K562 (cell line): Measurements from ENCODE around the gene RBM4B. TPM values are rescaled to one million over a fixed set of nuclear protein-coding genes. Genes with fewer than 3 reads are reported as not detected.

ENCODE experiments used
- ATAC-seq: fragments of 200-7000 bp; cut with Tn5 transposase; 3 replicates; pipeline ENCODE4 v1.9.1; 2020; ENCODE audit warnings: moderate library complexity
- BruUV-seq: library from RNA; stranded (reverse); fragments of 400-500 nt; replicated peaks from 2 replicates; lab custom pipeline; 2021; lab: Mats Ljungman, UMichigan
- CTCF ChIA-PET: fragments of 300-600 bp; formaldehyde crosslinking; extraction: SDS; loops from one replicate; lab custom pipeline; 2021; ENCODE audit warnings: low intra/inter-chr PET ratio; lab: Yijun Ruan, JAX
- POLR2A ChIA-PET: fragments of 300-600, 350-650 bp; sonication (Branson Sonifier 250); formaldehyde crosslinking; extraction: SDS; loops from one replicate; lab custom pipeline; 2021; ENCODE audit warnings: antibody characterized with exemption, inconsistent platforms; lab: Yijun Ruan, JAX
- DNase-seq, 4 experiments: peaks; one replicate each; pipeline versions ENCODE4 v3.0.0 to v3.0.0-alpha.2; 2011 to 2018; ENCODE audit warnings: low spot score in 3 of 4, mixed read lengths in 3 of 4; ENCODE audit errors: extremely low read depth in 1 of 4
- FAIRE-seq: peaks from 2 replicates; lab custom pipeline; 2011; peaks lifted over from hg19 to GRCh38; lab: Jason Lieb, UNC
- H2AFZ ChIP-seq: 2 replicates; pipeline ENCODE4 v1.6.0; 2011; ENCODE audit warnings: low read depth, low read length, control low read depth, inconsistent platforms
- H3K27ac ChIP-seq: fragments of 200-600 bp; 3 replicates; pipeline ENCODE4 v1.8.0; 2011; ENCODE audit warnings: low read depth, mild to moderate bottlenecking, control low read depth, inconsistent platforms, low read length, moderate library complexity, mixed read lengths; ENCODE audit errors: extremely low read depth
- H3K27me3 ChIP-seq, 2 experiments: fragments of 300-600 bp in 1 of 2; 2 replicates in 1 of 2; 3 replicates in 1 of 2; pipeline versions ENCODE4 v1.6.0 to v1.8.0; 2011; ENCODE audit warnings: inconsistent platforms in 2 of 2, low read length in 2 of 2, mild to moderate bottlenecking in 1 of 2, mixed read lengths in 1 of 2, moderate library complexity in 1 of 2; ENCODE audit not compliant: control insufficient read depth in 2 of 2, insufficient read depth in 2 of 2
- H3K36me3 ChIP-seq: fragments of 300-600 bp; 3 replicates; pipeline ENCODE4 v1.8.0; 2011; ENCODE audit warnings: mild to moderate bottlenecking, low read length, inconsistent platforms; ENCODE audit not compliant: control insufficient read depth, insufficient read depth
- H3K4me1 ChIP-seq, 2 experiments: fragments of 200-600 bp in 1 of 2; replicated peaks in 1 of 2; 2 replicates in 1 of 2; 3 replicates in 1 of 2; pipeline versions ENCODE4 v1.5.1 to v1.8.0; 2011; ENCODE audit warnings: inconsistent platforms in 2 of 2, low read length in 2 of 2, mild to moderate bottlenecking in 1 of 2, mixed read lengths in 1 of 2, moderate library complexity in 1 of 2; ENCODE audit not compliant: control insufficient read depth in 2 of 2, insufficient read depth in 2 of 2
- H3K4me2 ChIP-seq: 2 replicates; pipeline ENCODE4 v1.6.1; 2011; ENCODE audit warnings: low read length, control low read depth, inconsistent platforms, mixed read lengths; ENCODE audit not compliant: insufficient read depth
- H3K4me3 ChIP-seq: fragments of 200-600 bp; sonication (generic), shearing (Covaris generic); 2 replicates; pipeline ENCODE4 v1.5.1; 2016; ENCODE audit warnings: control low read depth, inconsistent platforms
- H3K79me2 ChIP-seq: fragments of 200-600 bp; 3 replicates; pipeline ENCODE4 v1.8.0; 2011; ENCODE audit warnings: low read length, inconsistent platforms; ENCODE audit not compliant: control insufficient read depth, insufficient read depth
- H3K9ac ChIP-seq, 2 experiments: 2 replicates each; pipeline versions ENCODE4 v1.6.0 to v1.6.1; 2011; ENCODE audit warnings: low read depth in 2 of 2, low read length in 2 of 2, control low read depth in 1 of 2, inconsistent platforms in 1 of 2, mild to moderate bottlenecking in 1 of 2, mixed read lengths in 1 of 2; ENCODE audit not compliant: insufficient read depth in 1 of 2
- H3K9me1 ChIP-seq: one replicate; pipeline ENCODE4 v1.6.0; 2011; ENCODE audit warnings: inconsistent platforms, mild to moderate bottlenecking, low read length, moderate library complexity; ENCODE audit not compliant: control insufficient read depth, insufficient read depth
- H3K9me3 ChIP-seq: replicated peaks from 2 replicates; pipeline ENCODE4 v1.5.1; 2011; ENCODE audit warnings: low read depth, low read length, inconsistent platforms; ENCODE audit not compliant: control insufficient read depth, insufficient read depth
- H4K20me1 ChIP-seq: replicated peaks from 2 replicates; pipeline ENCODE4 v1.6.1; 2011; ENCODE audit warnings: low read length, inconsistent platforms, mixed read lengths; ENCODE audit not compliant: control insufficient read depth, insufficient read depth
- CBX2 ChIP-seq: fragments of 200-600 bp; sonication (generic); IDR thresholded peaks from one replicate; pipeline ENCODE4 v1.6.1; 2012; ENCODE audit warnings: mild to moderate bottlenecking, low read length, inconsistent platforms; ENCODE audit not compliant: insufficient read depth, poor library complexity, severe bottlenecking
- EP400 ChIP-seq: fragments of 450-650 bp; IDR thresholded peaks from 2 replicates; pipeline ENCODE4 v1.6.1; 2017; ENCODE audit warnings: antibody characterized with exemption, mild to moderate bottlenecking, moderate library complexity
- HNRNPL ChIP-seq: fragments of 200-400 bp; formaldehyde crosslinking; IDR thresholded peaks from 2 replicates; pipeline ENCODE4 v1.6.1; 2017; ENCODE audit warnings: low read depth, mild to moderate bottlenecking, low read length
- LEF1 ChIP-seq: fragments of 450-650 bp; IDR thresholded peaks from 2 replicates; pipeline ENCODE4 v1.6.1; 2016; ENCODE audit warnings: mild to moderate bottlenecking
- MEF2A ChIP-seq: IDR thresholded peaks from 2 replicates; pipeline ENCODE4 v1.6.1; 2011; ENCODE audit warnings: low read depth, mild to moderate bottlenecking, low read length, moderate library complexity; ENCODE audit not compliant: control insufficient read depth
- MEIS2 ChIP-seq: fragments of 450-650 bp; IDR thresholded peaks from 2 replicates; pipeline ENCODE4 v1.6.1; 2014; ENCODE audit warnings: mild to moderate bottlenecking; ENCODE audit not compliant: partially characterized antibody
- MYBL2 ChIP-seq, 2 experiments: fragments of 450-650 bp in 1 of 2; sonication (generic) in 1 of 2; formaldehyde crosslinking in 1 of 2; IDR thresholded peaks; 2 replicates each; pipeline versions ENCODE4 v1.6.1 to v1.8.1; 2017 to 2022; ENCODE audit warnings: borderline replicate concordance in 1 of 2, inconsistent platforms in 1 of 2, low read depth in 1 of 2, mild to moderate bottlenecking in 1 of 2, missing genetic modification reagents in 1 of 2, moderate library complexity in 1 of 2
- NCOR1 ChIP-seq: fragments of 450-650 bp; IDR thresholded peaks from 2 replicates; pipeline ENCODE4 v1.6.1; 2016; ENCODE audit warnings: mild to moderate bottlenecking, moderate library complexity
- NFIX ChIP-seq: fragments of 250-450 bp; sonication (Bioruptor Pico); IDR thresholded peaks from 2 replicates; pipeline ENCODE4 v1.4.0; 2020; ENCODE audit warnings: low read depth, mild to moderate bottlenecking, moderate library complexity
- PTBP1 ChIP-seq: fragments of 200-400 bp; formaldehyde crosslinking; IDR thresholded peaks from 2 replicates; pipeline ENCODE4 v1.6.1; 2017; ENCODE audit warnings: low read depth, low read length
- RUNX1 ChIP-seq: sonication (generic); IDR thresholded peaks from 2 replicates; pipeline ENCODE4 v1.6.1; 2016; ENCODE audit warnings: antibody characterized with exemption, low read depth
- ZFPM2 ChIP-seq: fragments of 250-450 bp; sonication (Bioruptor Pico); IDR thresholded peaks from 2 replicates; pipeline ENCODE4 v1.5.1; 2022; ENCODE audit warnings: mild to moderate bottlenecking
- ZNF274 ChIP-seq: IDR thresholded peaks from 2 replicates; pipeline ENCODE4 v1.6.1; 2011; ENCODE audit warnings: low read depth, mild to moderate bottlenecking, low read length, moderate library complexity, borderline replicate concordance
- WGBS: fragments of 100-300 bp; shearing (Covaris generic); methylation state at CpG from one replicate; pipeline ENCODE4 v1.1.6; 2016; ENCODE audit warnings: low coverage, mixed read lengths; ENCODE audit not compliant: insufficient coverage; ENCODE audit errors: missing lambda C conversion rate; 5-methylcytosine and 5-hydroxymethylcytosine counted together
- in situ Hi-C: fragments of 300-500 bp; cut with MboI; formaldehyde crosslinking; loops from 4 replicates; pipeline ENCODE4 v1.15.0; 2018; ENCODE audit warnings: inconsistent platforms, mixed read lengths
- intact Hi-C: fragments of 100-400 bp; cut with micrococcal nuclease; formaldehyde crosslinking; loops from 2 replicates; pipeline ENCODE4 v1.14.2; 2022
- polyA plus RNA-seq, 8 experiments: library from polyadenylated mRNA; depleted of rRNA in 4 of 8; stranded (reverse) in 5 of 8; unstranded in 3 of 8; fragments of >200 nt; fragmentation: Nextera tagmentation in 2 of 8; fragmentation: Illumina TruSeq in 1 of 8; extraction: Ambion mirVana in 2 of 8; extraction: Trizol in 1 of 8; gene quantifications; 2 replicates each; pipeline versions ENCODE4 v1.2.1 to v1.2.3, GENCODE V29; 2011 to 2014; ENCODE audit warnings: inconsistent platforms in 1 of 8, missing spikeins in 1 of 8
- total RNA-seq, 7 experiments: library from RNA; depleted of rRNA in 6 of 7; stranded (reverse); fragments of >200 nt in 6 of 7; fragmentation: Illumina TruSeq in 2 of 7; extraction: Trizol in 2 of 7; gene quantifications; 2 replicates each; pipeline versions ENCODE4 v1.2.1 to v1.2.3, GENCODE V29; 2011 to 2021; ENCODE audit warnings: low replicate concordance in 1 of 7
- TF ChIP-seq, protein P1 (sequence below): sonication (generic); formaldehyde crosslinking; IDR thresholded peaks from 2 replicates; pipeline ENCODE4 v1.8.1; 2023; ENCODE audit warnings: mild to moderate bottlenecking, missing genetic modification reagents
- TF ChIP-seq, protein P2 (sequence below), 3 experiments: fragments of 200-800 bp in 1 of 3; sonication (Bioruptor generic) in 1 of 3; sonication (generic) in 1 of 3; formaldehyde crosslinking in 1 of 3; IDR thresholded peaks; 2 replicates each; pipeline versions ENCODE4 v1.6.1 to v1.8.0; 2016 to 2022; ENCODE audit warnings: mild to moderate bottlenecking in 2 of 3, missing compliant biosample characterization in 2 of 3, missing genetic modification characterization in 2 of 3, missing genetic modification reagents in 1 of 3
- TF ChIP-seq, protein P3 (sequence below): fragments of 450-650 bp; formaldehyde crosslinking; IDR thresholded peaks from 2 replicates; pipeline ENCODE4 v1.4.0; 2022; ENCODE audit warnings: missing genetic modification characterization

RBM4B gene
- total and polyA plus RNA-seq, 9 of the 15 experiments (the other 6 are each of a cell fraction or from before 2014, with no cell fraction given) = 14.6 to 39.9 (median 23.3) TPM

DNA sequence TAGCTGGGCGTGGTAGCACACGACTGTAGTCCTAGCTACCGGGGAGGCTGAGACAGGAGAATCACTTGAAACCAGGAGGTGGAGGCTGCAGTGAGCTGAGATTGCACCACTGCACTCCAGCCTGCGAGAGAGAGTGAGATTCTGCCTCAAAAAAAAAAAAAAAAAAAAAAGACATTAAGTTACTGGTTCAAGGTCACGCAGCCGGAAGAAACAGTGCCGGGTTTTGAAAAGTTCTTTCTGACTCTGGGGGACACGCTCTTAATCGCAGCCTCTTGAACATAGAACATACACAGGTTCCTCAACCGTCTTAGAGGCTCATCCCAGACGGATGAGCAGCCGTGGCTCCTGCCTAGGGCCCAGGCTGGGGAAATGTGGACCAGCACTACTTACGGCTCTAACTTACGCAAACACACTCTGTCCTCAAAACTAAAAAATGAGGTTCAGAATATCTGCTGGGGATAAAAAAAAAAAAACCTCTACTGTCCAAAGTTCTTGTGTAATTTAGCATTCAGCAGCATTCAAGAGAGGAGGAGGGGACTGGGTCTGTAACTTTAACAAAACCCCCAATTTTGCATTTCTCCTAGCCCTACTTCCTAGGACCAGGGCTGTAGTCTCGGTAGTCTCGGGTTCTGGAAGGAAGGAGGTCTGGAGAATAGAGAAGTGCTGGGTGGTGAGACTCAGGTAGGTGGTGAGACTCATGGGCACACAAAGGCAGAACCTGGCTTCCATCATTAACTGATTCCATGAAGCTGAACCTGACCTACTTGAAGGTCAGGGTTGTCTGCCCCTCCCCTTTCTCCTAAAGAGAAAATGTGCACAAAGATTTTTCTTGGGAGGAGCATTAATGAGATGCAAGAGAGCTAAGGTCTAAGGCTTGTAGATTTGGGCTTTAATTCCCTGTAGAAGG is 45.3 kb upstream of the RBM4B start:
- Histone ChIP-seq H3K4me3 (no peak overlapping the region), H2AFZ (no peak overlapping the region), H3K36me3 (peaks cover 27% of the 10 kb centered on the region; the same call in 2 of the 3 replicates), H3K4me1 (peaks cover 23 to 34% of the 10 kb centered on the region in 2 experiments; a peak in 4 of 5 replicates), H3K9me3 (no peaks in the 10 kb centered on the region), H3K79me2 (peaks cover 22% of the 10 kb centered on the region), H3K4me2 (no peak overlapping the region), H3K27ac (no peak overlapping the region), H3K27me3 (no peaks in the 10 kb centered on the region), H3K9me1 (no peaks in the 10 kb centered on the region), H4K20me1 (no peaks in the 10 kb centered on the region; the same call in 1 of the 2 replicates), H3K9ac (no peak overlapping the region)
- in situ Hi-C loops (no loop called here), intact Hi-C loops (no loop called here)
- DNase-seq (no peak), ATAC-seq (no peak), FAIRE-seq (no peak)
- no TSS peak for BruUV-seq
- 85% methylated on average over 13 of the region's 16 CpGs for WGBS
- ChIA-PET POLR2A (interaction anchor here (0.6 to 1.5 kb wide), 4 partner anchors 13 to 285 kb away, joined by 3 to 6 read pairs (median 4); partner anchors contain the start of genes MRPL11 and RBM4B), CTCF (no interaction called here)
- TF ChIP-seq CBX2 = no peak
- no peak for TF ChIP-seq ZFPM2 (CRISPR knock-in tag)
- no peak for TF ChIP-seq RUNX1
- TF ChIP-seq PTBP1 = no peak
- TF ChIP-seq, protein P1, sequence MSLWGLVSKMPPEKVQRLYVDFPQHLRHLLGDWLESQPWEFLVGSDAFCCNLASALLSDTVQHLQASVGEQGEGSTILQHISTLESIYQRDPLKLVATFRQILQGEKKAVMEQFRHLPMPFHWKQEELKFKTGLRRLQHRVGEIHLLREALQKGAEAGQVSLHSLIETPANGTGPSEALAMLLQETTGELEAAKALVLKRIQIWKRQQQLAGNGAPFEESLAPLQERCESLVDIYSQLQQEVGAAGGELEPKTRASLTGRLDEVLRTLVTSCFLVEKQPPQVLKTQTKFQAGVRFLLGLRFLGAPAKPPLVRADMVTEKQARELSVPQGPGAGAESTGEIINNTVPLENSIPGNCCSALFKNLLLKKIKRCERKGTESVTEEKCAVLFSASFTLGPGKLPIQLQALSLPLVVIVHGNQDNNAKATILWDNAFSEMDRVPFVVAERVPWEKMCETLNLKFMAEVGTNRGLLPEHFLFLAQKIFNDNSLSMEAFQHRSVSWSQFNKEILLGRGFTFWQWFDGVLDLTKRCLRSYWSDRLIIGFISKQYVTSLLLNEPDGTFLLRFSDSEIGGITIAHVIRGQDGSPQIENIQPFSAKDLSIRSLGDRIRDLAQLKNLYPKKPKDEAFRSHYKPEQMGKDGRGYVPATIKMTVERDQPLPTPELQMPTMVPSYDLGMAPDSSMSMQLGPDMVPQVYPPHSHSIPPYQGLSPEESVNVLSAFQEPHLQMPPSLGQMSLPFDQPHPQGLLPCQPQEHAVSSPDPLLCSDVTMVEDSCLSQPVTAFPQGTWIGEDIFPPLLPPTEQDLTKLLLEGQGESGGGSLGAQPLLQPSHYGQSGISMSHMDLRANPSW (CRISPR knock-in tag) = no peak
- TF ChIP-seq, protein P2, sequence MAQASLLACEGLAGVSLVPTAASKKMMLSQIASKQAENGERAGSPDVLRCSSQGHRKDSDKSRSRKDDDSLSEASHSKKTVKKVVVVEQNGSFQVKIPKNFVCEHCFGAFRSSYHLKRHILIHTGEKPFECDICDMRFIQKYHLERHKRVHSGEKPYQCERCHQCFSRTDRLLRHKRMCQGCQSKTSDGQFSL (CRISPR knock-in tag; IDR thresholded peaks at IDR 0.05) = no peak
- TF ChIP-seq, protein P2 (tag; IDR thresholded peaks at IDR 0.05) = no peak
- no peak for TF ChIP-seq LEF1
- no peak for TF ChIP-seq MEIS2
- TF ChIP-seq MEF2A = no peak
- no peak for TF ChIP-seq NFIX (CRISPR knock-in tag)
- no peak for TF ChIP-seq MYBL2 (IDR thresholded peaks at IDR 0.05; ENCODE audit: low read depth)
- no peak for TF ChIP-seq MYBL2 (CRISPR knock-in tag; IDR thresholded peaks at IDR 0.05; ENCODE audit: borderline replicate concordance)
- no peak for TF ChIP-seq ZNF274
- TF ChIP-seq, protein P3, sequence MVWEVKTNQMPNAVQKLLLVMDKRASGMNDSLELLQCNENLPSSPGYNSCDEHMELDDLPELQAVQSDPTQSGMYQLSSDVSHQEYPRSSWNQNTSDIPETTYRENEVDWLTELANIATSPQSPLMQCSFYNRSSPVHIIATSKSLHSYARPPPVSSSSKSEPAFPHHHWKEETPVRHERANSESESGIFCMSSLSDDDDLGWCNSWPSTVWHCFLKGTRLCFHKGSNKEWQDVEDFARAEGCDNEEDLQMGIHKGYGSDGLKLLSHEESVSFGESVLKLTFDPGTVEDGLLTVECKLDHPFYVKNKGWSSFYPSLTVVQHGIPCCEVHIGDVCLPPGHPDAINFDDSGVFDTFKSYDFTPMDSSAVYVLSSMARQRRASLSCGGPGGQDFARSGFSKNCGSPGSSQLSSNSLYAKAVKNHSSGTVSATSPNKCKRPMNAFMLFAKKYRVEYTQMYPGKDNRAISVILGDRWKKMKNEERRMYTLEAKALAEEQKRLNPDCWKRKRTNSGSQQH (CRISPR knock-in tag) = no peak
- TF ChIP-seq HNRNPL = no peak
- no peak for TF ChIP-seq NCOR1
- TF ChIP-seq EP400 = no peak
